Caki2 (cell line): ENCODE results near the gene TTC13. TPM values are rescaled to one million over a fixed set of nuclear protein-coding genes. Genes with fewer than 3 reads are reported as not detected.
"Not testable (repeated sequence)": the region's sequence is repeated elsewhere in the genome, so short reads cannot be mapped to it uniquely, and the experiment has no call there.

Experiments used
- DNase-seq: peaks from one replicate; pipeline ENCODE4 v3.0.0-alpha.2; 2015; ENCODE audit warnings: low read depth
- in situ Hi-C: cut with HindIII; loops from 2 replicates; pipeline ENCODE4 v1.10.0; 2016; ENCODE audit warnings: low sequenced_read_pairs, low pct_unique_long_range_greater_than_20kb, mixed read lengths
- total RNA-seq: library from RNA; depleted of rRNA; stranded (reverse); fragments of >200 nt; shearing (Covaris generic); gene quantifications from 2 replicates; pipeline ENCODE4 v1.2.3, GENCODE V29; 2014; ENCODE audit warnings: low replicate concordance; rRNA removed

TTC13 gene, protein sequence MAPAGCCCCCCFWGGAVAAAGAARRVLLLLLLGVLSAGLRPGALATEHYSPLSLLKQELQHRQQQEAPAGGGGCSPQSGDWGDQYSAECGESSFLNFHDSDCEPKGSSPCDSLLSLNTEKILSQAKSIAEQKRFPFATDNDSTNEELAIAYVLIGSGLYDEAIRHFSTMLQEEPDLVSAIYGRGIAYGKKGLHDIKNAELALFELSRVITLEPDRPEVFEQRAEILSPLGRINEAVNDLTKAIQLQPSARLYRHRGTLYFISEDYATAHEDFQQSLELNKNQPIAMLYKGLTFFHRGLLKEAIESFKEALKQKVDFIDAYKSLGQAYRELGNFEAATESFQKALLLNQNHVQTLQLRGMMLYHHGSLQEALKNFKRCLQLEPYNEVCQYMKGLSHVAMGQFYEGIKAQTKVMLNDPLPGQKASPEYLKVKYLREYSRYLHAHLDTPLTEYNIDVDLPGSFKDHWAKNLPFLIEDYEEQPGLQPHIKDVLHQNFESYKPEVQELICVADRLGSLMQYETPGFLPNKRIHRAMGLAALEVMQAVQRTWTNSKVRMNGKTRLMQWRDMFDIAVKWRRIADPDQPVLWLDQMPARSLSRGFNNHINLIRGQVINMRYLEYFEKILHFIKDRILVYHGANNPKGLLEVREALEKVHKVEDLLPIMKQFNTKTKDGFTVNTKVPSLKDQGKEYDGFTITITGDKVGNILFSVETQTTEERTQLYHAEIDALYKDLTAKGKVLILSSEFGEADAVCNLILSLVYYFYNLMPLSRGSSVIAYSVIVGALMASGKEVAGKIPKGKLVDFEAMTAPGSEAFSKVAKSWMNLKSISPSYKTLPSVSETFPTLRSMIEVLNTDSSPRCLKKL
- 4.0 and 7.6 TPM in 2 replicates for total RNA-seq

DNA sequence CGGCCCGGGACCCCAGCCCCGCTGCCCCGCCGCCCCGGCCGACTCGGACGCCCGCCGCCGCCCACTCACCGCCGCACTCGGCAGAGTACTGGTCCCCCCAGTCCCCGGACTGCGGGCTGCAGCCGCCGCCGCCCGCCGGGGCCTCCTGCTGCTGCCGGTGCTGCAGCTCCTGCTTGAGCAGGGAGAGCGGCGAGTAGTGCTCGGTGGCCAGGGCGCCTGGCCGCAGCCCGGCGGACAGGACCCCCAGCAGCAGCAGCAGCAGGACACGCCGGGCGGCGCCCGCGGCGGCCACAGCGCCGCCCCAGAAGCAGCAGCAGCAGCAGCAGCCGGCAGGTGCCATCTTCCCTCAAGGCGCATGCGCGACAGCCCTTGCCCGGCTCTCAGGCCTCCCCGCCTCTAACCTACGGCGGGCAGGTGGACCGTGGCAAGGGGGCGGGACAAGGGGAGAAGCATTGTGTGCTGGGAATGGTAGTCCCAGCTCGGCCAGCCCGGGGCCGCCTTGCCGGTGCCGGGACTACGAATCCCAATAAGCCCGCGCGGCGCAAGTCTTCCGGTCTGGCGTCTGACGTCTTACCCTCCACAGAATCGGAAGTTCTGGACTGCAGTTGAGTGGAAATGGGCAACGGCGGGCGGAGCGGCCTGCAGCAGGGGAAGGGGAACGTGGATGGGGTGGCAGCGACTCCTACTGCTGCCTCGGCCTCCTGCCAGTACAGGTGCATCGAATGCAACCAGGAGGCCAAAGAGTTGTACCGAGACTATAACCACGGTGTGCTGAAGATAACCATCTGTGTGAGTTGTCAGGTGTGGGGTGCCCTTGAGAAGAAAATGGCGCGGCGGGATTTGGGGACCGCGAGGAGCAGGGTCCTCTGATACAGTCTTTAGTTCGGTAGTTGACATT, at the start of gene TTC13, which contains the start of gene ARV1:
TSS of gene TTC13 (minus strand) at position 371 of the 898 bp plus-strand sequence. CDS start at position 340, 31 bp downstream.
TSS of gene ARV1 (plus strand) at position 604 of the 898 bp plus-strand sequence. CDS start at position 616, 12 bp downstream.
- in situ Hi-C loops = no loop called here
- peak; percentile 99 for DNase-seq

GRCh38 chr1:231027971-231028370, 49.3 kb upstream of the TTC13 start:
- in situ Hi-C loops = no loop called here
- no peak for DNase-seq

- in situ Hi-C loops = no loop called here
- DNase-seq = no peak
Measured at GRCh38 chr1:231027136-231027925, 48.7 kb upstream of the TTC13 start.

DNA sequence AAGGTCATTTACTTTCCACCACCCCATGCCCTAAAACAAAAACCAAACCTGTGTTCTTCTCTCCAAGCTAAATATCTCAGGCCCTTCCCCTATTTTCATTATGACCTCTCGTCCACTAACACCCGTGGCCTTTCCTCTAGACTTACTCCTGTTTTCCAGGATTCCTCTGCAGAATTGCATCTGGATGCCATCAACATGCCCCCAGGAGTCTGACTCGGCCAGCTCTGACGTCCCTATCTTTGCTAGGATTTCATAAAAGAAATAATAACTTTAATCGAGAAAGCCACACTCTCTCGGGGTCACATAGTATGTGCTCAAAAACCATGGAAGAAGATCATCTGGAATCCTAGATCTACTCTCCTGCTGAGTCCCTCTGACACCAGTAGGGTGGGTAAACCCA, 47.9 kb upstream of the TTC13 start:
- no peak for DNase-seq
- in situ Hi-C loops = no loop called here

DNA sequence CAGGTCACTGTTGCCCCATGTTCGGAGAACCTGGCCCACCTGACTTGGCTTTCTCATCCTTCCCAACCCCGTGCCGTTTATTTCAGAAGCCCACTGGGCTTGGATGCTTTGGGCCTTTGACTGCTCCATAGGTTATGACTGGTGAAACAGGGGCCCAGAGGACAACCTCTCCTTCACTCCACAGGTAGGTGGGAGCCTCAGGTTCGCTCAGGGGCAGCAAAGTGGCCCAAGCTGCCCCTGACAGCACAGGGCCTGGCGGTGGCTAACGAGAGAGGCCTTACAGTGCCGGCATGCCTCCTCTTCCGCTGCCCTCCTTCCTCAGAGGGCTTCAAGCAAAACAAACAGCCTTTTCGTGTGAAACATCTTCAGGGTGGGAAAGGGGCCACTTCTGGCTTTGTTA, 44.5 kb upstream of the TTC13 start:
- DNase-seq = no peak
- in situ Hi-C loops = no loop called here

- DNase-seq, in situ Hi-C loops: not testable (repeated sequence)
Measured at GRCh38 chr1:231022543-231022942, 43.9 kb upstream of the TTC13 start.

- in situ Hi-C loops = no loop called here
Measured at GRCh38 chr1:231021540-231022031, 42.9 kb upstream of the TTC13 start.

GRCh38 chr1:231020816-231021215, 42.2 kb upstream of the TTC13 start:
- in situ Hi-C loops = no loop called here
- DNase-seq = no peak

More at GRCh38 chr1:231021540-231022031, 42.9 kb upstream of the TTC13 start:
- no peak for DNase-seq

DNA sequence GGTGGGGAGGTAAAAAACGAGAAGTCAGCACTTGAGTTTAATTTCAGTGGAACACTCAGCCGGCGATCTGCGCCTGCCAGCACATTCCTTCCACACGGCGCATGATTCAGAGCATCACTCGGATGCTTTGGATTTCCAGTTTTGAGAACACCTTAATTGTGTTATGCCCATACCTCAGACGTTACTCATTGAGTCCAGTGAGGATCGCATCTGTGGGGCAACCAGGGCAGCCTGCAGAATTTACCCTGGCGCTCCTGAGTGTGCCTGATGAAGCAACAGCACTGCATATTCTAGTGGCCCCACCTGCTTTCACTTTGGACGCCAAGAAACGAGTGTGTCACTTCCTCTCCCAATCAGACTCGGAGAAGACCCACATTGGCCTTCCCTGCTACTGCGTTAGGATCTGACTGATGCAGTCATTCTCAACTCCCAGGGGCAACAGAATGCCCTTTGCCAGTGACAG, 41.5 kb upstream of the TTC13 start:
- in situ Hi-C loops = no loop called here
- DNase-seq = no peak

DNA sequence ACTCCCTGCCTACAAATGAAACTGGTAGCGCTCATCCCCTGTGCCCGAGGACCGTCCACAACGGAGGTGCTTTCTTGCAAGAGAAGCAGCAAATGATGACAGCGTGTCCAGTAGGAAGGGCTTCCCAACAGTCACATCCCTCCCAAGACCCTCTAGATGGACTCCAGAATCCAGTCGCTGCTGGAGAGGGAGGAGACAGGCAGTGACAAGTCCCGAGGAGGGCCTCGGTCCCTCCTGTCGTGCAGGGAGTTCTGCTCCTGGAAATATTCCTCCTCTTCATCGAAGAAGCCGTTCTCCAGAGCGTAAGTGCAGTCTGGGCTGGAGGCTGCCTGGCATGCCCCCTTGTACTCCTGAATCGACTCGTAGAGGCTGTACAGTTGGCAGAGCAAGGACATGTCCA, 41.0 kb upstream of the TTC13 start:
- in situ Hi-C loops = no loop called here
- no peak for DNase-seq

- no peak for DNase-seq
- in situ Hi-C loops = no loop called here
Measured at GRCh38 chr1:231016966-231017365, 38.3 kb upstream of the TTC13 start.

- in situ Hi-C loops = no loop called here
- no peak for DNase-seq
Measured at GRCh38 chr1:231016234-231016633, 37.6 kb upstream of the TTC13 start.

GRCh38 chr1:231013391-231014015, 34.8 kb upstream of the TTC13 start:
- in situ Hi-C loops = no loop called here

DNA sequence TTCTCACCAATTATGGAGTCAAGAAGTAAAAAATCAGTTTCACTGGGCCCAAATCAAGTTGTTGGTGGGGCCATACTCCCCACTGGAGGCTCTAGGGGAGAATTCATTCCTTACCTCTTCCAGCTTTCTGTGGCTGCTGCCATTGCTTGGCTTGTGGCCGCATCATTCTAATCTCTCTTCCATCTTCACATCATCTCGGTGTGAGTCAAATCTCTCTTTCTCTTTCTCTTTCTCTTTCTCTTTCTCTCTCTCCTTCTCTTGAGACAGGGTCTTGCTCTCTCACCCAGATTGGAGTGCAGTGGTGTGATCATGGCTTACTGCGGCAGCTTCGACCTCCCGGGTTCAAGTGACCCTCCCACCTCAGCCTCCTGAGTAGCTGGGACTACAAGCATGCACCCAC, 33.3 kb upstream of the TTC13 start:
- in situ Hi-C loops = no loop called here
- DNase-seq = no peak

More at GRCh38 chr1:231013391-231014015, 34.8 kb upstream of the TTC13 start:
- DNase-seq = no peak

- no peak for DNase-seq
- in situ Hi-C loops = no loop called here
Measured at GRCh38 chr1:231011360-231011759, 32.7 kb upstream of the TTC13 start.

- in situ Hi-C loops, DNase-seq: not testable (repeated sequence)
Measured at GRCh38 chr1:231007535-231007934, 28.9 kb upstream of the TTC13 start.

- in situ Hi-C loops = no loop called here
- DNase-seq = no peak
Measured at GRCh38 chr1:231001892-231002291, 23.2 kb upstream of the TTC13 start.
